ENCODE measurements around the gene LEMD1.

- TF ChIP-seq EZH2 (IDR thresholded peaks at IDR 0.05; ENCODE audit: low read length, missing control alignments) = no peak
- no peak for TF ChIP-seq CTCF (conservative IDR thresholded peaks at IDR 0.05 in 1 of 2, IDR thresholded peaks at IDR 0.05 in 1 of 2; ENCODE audit: low read depth in 1 of 2, low read length in 2 of 2)
These were observed 71.7 kb downstream of the LEMD1 start for GRCh38 chr1:205350124-205350523.
